Upper lobe of left lung (tissue), 4 donors: Measurements from ENCODE around the gene NCOA1.

Experiments used
- CTCF ChIP-seq, 6 experiments: fragments of 450-650 bp in 4 of 6; fragments of 200-600 bp in 2 of 6; sonication (generic) in 2 of 6; IDR thresholded peaks; one replicate each; pipeline ENCODE4 v1.5.1; 2016 to 2019; ENCODE audit warnings: antibody characterized with exemption in 6 of 6
- POLR2A ChIP-seq, 4 donors: fragments of 450-650 bp; IDR thresholded peaks; one replicate each; pipeline ENCODE4 v1.5.1; 2016 to 2017; ENCODE audit warnings: antibody characterized with exemption in 4 of 4, mild to moderate bottlenecking in 2 of 4

- TF ChIP-seq CTCF (IDR thresholded peaks at IDR 0.05) (no peak), POLR2A (IDR thresholded peaks at IDR 0.05) (no peak)
These were observed 129.9 kb downstream of the NCOA1 start for GRCh38 chr2:24620936-24621335.
